Measurements from ENCODE around the gene NKD2. TPM values are rescaled to one million over a fixed set of nuclear protein-coding genes. Genes with fewer than 3 reads are reported as not detected.

NKD2 gene
- total and polyA plus RNA-seq, 9 of the 15 experiments (the other 6 are each of a cell fraction or from before 2014, with no cell fraction given), result 0.09 to 0.64 (median 0.27) TPM; not detected in 5

DNA sequence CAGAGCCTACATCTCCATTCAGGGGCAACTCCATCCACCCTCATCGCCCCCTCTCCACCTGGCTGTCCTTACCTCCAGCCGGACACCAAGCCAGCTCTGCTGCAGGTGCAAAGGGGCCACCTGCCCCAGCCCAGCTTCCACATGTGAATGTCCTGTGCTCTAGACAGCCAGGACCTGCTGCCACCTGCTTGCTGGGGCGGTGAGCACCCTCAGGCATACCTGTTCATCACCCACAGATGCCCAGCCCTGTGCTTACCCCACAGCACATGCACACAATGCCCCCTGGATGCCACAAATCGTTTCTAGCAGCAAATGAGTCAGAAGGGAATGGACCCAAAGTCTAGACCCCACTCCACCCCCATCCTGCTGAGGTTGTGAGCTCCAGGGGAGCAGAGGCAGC is 13.3 kb upstream of the NKD2 start (continued):
- TF ChIP-seq, protein P1, sequence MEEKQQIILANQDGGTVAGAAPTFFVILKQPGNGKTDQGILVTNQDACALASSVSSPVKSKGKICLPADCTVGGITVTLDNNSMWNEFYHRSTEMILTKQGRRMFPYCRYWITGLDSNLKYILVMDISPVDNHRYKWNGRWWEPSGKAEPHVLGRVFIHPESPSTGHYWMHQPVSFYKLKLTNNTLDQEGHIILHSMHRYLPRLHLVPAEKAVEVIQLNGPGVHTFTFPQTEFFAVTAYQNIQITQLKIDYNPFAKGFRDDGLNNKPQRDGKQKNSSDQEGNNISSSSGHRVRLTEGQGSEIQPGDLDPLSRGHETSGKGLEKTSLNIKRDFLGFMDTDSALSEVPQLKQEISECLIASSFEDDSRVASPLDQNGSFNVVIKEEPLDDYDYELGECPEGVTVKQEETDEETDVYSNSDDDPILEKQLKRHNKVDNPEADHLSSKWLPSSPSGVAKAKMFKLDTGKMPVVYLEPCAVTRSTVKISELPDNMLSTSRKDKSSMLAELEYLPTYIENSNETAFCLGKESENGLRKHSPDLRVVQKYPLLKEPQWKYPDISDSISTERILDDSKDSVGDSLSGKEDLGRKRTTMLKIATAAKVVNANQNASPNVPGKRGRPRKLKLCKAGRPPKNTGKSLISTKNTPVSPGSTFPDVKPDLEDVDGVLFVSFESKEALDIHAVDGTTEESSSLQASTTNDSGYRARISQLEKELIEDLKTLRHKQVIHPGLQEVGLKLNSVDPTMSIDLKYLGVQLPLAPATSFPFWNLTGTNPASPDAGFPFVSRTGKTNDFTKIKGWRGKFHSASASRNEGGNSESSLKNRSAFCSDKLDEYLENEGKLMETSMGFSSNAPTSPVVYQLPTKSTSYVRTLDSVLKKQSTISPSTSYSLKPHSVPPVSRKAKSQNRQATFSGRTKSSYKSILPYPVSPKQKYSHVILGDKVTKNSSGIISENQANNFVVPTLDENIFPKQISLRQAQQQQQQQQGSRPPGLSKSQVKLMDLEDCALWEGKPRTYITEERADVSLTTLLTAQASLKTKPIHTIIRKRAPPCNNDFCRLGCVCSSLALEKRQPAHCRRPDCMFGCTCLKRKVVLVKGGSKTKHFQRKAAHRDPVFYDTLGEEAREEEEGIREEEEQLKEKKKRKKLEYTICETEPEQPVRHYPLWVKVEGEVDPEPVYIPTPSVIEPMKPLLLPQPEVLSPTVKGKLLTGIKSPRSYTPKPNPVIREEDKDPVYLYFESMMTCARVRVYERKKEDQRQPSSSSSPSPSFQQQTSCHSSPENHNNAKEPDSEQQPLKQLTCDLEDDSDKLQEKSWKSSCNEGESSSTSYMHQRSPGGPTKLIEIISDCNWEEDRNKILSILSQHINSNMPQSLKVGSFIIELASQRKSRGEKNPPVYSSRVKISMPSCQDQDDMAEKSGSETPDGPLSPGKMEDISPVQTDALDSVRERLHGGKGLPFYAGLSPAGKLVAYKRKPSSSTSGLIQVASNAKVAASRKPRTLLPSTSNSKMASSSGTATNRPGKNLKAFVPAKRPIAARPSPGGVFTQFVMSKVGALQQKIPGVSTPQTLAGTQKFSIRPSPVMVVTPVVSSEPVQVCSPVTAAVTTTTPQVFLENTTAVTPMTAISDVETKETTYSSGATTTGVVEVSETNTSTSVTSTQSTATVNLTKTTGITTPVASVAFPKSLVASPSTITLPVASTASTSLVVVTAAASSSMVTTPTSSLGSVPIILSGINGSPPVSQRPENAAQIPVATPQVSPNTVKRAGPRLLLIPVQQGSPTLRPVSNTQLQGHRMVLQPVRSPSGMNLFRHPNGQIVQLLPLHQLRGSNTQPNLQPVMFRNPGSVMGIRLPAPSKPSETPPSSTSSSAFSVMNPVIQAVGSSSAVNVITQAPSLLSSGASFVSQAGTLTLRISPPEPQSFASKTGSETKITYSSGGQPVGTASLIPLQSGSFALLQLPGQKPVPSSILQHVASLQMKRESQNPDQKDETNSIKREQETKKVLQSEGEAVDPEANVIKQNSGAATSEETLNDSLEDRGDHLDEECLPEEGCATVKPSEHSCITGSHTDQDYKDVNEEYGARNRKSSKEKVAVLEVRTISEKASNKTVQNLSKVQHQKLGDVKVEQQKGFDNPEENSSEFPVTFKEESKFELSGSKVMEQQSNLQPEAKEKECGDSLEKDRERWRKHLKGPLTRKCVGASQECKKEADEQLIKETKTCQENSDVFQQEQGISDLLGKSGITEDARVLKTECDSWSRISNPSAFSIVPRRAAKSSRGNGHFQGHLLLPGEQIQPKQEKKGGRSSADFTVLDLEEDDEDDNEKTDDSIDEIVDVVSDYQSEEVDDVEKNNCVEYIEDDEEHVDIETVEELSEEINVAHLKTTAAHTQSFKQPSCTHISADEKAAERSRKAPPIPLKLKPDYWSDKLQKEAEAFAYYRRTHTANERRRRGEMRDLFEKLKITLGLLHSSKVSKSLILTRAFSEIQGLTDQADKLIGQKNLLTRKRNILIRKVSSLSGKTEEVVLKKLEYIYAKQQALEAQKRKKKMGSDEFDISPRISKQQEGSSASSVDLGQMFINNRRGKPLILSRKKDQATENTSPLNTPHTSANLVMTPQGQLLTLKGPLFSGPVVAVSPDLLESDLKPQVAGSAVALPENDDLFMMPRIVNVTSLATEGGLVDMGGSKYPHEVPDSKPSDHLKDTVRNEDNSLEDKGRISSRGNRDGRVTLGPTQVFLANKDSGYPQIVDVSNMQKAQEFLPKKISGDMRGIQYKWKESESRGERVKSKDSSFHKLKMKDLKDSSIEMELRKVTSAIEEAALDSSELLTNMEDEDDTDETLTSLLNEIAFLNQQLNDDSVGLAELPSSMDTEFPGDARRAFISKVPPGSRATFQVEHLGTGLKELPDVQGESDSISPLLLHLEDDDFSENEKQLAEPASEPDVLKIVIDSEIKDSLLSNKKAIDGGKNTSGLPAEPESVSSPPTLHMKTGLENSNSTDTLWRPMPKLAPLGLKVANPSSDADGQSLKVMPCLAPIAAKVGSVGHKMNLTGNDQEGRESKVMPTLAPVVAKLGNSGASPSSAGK (IDR thresholded peaks at IDR 0.05), result no peak
- TF ChIP-seq FOXK2 (conservative IDR thresholded peaks at IDR 0.05 in 1 of 2, IDR thresholded peaks at IDR 0.05 in 1 of 2; ENCODE audit: low read depth in 2 of 2) (no peak), MEF2D (tag; conservative IDR thresholded peaks at IDR 0.05; ENCODE audit: low read depth) (no peak), ZNF830 (CRISPR knock-in tag; IDR thresholded peaks at IDR 0.05) (no peak), ZNF699 (CRISPR knock-in tag; IDR thresholded peaks at IDR 0.05; ENCODE audit: insufficient replicate concordance) (no peak)
- TF ChIP-seq, protein P2, sequence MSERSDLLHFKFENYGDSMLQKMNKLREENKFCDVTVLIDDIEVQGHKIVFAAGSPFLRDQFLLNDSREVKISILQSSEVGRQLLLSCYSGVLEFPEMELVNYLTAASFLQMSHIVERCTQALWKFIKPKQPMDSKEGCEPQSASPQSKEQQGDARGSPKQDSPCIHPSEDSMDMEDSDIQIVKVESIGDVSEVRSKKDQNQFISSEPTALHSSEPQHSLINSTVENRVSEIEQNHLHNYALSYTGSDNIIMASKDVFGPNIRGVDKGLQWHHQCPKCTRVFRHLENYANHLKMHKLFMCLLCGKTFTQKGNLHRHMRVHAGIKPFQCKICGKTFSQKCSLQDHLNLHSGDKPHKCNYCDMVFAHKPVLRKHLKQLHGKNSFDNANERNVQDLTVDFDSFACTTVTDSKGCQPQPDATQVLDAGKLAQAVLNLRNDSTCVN (CRISPR knock-in tag; IDR thresholded peaks at IDR 0.05), result no peak
- TF ChIP-seq, protein P3, sequence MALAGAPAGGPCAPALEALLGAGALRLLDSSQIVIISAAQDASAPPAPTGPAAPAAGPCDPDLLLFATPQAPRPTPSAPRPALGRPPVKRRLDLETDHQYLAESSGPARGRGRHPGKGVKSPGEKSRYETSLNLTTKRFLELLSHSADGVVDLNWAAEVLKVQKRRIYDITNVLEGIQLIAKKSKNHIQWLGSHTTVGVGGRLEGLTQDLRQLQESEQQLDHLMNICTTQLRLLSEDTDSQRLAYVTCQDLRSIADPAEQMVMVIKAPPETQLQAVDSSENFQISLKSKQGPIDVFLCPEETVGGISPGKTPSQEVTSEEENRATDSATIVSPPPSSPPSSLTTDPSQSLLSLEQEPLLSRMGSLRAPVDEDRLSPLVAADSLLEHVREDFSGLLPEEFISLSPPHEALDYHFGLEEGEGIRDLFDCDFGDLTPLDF (CRISPR knock-in tag; IDR thresholded peaks at IDR 0.05), result no peak

Measured in K562 (cell line).